Tongue (tissue), 2 donors: ENCODE results near the gene BACE1. TPM values are rescaled to one million over a fixed set of nuclear protein-coding genes. Genes with fewer than 3 reads are reported as not detected.

Experiments
- DNase-seq: peaks from one replicate; pipeline ENCODE4 v3.0.0-alpha.2; 2015
- total RNA-seq: library from RNA; depleted of rRNA; stranded (reverse); fragments of >200 nt; gene quantifications from one replicate; pipeline ENCODE4 v1.2.3, GENCODE V29; 2014

Gene BACE1
- total RNA-seq, 1 donor from 2014 or later = 29.1 TPM

DNA sequence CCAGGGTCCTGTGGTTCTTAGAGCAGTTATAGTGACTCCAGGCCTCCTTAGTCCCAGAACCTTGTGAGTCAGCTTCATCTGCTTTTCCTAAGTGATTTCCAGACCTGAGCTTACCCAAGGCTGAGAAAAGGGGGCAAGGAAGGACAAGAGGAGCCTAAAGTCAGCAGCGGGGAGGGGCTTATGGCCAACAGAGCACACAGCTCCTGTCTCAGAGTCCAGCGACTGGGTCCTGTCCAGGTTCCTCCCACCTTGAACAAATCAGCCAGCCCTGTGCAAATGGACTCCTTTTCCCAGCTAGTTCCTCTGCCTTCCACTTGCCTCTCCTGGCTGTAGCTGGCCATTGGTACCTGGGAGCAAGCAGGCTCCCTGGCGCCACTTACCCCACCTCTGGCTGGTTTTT lies 10.9 kb downstream of the BACE1 start:
- DNase-seq = no peak

DNA sequence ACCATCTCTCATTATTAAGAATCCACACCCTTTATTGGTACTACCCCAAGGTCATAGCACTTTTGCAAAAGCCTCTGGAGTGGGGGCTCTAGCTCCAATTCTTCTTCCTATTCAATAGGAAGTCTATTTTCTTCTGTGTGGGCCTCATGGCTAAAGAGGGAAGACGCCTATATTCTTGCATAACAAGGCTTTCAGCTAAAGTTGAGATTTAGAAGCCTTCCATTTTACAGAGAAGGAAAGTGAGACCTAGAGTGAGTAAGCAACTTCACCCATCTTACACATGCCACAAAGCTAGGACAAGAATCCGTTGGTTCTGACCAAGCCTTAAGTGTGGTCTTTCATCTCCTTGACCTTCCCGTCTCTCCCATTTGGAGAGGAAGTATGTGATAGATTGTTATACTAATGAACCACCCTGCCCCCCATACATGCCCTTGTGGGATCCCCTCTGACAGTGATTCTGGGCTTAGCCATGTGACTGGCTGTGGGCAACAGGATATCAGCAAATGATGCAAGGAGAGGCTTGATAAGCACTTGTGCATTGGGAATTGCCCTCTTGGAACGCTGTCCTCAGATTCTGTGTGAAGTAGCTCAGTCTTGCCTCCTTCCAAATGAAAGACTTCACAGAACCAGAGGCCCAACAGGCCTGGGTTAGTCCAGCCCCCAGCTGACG lies 12.3 kb downstream of the BACE1 start:
- no peak for DNase-seq

DNA sequence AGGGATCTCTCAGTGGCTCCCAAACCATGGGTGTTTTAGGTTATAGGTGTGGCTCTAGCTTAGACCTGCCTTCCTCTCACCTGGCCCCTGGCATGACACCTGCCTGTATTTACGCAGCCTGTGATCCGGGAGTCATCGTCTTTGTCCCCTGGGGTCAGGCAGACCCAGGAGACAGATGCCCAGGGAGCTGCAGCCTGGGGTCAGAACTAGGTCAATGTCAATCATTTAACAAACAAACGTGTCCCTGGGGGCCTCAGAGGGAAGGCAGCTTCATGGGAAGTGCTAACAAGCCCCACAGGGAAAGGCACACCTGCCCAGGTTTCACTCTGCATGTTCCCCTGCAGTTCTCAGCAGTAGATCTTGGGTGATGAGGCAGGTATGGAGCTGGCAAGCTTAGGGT lies 13.0 kb downstream of the BACE1 start:
- DNase-seq = no peak

DNA sequence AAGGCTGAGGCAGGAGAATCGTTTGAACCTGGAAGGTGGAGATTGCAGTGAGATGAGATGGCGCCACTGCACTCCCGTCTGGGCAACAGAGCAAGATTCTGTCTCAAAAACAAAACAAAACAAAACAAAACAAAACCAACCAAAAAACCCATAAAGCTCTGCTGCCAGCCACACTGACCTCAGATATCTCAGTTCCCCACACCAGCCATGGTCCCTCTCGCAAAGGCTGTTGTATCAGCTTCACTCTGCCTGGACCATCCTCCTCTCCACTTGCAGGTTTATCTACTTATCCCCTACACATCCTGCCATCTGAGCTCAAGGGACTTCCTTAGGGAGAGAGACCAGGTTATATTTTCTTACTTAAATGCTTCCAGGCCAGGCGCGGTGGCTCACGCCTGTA lies 13.8 kb downstream of the BACE1 start:
- no peak for DNase-seq

DNA sequence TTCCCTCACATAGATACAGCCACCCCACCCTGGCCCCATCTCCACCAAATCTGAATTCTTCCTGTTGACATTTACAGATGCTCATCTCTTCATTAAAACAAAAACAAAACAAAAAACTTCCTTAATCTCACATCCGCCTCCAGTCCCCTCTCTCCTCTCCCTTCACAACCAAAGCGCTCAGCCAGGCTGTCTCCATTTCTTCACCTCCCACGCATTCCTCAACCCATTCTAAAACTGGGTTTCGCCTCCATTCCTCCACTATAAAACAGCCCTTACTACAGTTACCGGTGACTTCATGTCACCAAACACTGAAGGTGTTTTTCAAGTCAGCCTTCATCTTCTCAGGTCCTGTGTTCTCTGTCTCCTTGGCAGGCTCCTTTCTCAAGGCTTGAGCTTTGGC lies 15.3 kb downstream of the BACE1 start:
- no peak for DNase-seq

DNA sequence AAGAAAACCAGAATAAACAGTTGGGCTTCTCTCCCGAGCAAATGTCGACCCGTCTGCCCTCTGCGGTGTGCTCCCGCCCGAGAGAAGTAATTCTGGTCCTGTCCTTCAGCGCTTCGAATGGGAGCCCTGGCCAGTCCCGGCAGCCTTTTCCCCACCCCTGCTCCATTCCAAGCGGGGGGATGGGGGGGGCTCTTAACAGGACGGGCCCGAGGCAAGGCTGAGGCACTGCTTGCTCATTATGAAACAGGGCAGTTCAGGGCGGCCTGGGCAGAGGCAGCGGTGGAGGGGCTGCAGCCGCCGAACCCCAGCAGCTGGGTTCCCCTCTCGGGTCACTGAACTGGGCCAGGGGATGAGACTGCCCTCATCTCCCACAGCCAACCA lies 15.8 kb downstream of the BACE1 start:
- DNase-seq = peak; percentile 54

DNA sequence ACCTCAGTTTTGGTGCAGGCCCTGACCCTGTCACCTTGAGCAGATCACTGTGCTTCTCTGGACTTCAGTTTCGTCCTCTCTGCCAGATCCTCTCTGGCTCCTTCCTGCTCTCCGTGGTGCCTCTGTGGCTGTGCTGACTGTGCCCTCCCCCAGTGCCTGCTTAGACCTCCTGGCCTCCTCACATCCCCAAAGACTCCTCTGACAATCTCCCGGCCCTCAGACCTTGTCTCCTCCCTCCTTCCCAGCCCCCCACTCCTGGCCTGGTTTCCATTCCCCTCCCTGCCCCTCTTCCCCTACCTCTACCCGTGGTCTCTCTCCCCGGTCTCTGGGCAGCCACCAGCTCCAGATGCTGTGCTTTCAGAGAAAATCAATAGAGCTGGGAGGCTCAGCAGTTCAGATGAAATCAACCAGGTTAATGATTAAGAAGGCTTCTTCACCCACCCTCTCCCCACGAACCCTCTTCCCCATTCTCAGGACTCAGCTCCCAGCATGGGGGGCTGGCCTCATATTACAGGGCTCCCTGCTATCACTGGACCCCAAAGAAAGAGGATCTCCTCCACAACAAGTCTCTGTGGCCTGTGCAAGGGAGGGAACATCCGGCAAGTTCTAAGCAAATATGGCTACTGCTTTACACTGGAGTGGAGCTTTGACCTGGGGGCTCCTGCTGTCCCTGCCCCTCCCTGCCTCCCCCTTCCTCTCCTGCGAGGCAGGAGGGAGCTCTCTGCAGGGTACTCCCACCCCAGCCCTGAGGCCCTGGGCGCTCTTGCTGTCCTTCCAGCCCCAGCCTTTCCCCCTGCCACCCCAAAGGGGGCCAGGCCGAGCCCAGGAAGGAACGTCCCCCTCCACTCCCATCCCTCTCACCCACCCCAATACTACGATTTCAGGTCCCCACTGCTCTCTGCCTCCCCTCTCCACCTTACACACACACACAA lies 16.4 kb downstream of the BACE1 start:
- no peak for DNase-seq

DNA sequence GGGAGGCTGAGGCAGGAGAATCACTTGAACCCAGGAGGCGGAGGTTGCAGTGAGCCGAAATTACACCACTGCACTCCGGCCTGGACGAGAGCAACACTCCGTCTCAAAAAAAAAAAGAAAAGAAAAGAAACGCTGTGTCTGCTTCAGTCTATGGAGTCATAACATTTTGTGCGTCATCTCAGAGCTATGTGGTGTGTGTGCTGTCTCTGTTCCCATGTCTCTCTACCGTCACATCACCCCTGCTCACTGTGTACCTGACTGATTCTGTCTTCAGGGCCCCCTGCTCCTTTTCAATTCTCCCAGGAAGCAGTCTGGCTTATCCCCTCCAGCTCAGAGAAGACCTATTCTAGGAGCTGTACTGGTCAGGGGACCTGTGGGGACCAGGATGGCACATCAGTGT lies 17.9 kb downstream of the BACE1 start:
- DNase-seq = no peak

DNA sequence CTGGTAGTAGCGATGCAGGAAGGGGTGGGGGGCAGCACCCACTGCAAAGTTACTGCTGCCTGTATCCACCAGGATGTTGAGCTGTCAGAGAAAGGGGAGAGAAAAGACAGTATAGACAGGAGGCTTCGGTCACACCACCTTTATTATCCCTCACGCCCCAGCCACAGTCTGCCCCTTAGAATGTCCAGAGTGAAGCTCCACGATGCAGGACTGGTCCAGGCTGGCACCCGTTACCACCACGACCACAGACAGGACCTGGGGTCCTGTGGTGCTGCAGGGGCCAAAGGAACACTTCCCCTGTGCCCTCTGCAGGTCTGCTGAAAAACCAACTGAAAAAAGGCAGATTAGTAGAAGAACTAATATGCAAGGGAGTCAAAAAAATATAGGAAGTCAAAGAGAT lies 19.2 kb downstream of the BACE1 start:
- no peak for DNase-seq

DNA sequence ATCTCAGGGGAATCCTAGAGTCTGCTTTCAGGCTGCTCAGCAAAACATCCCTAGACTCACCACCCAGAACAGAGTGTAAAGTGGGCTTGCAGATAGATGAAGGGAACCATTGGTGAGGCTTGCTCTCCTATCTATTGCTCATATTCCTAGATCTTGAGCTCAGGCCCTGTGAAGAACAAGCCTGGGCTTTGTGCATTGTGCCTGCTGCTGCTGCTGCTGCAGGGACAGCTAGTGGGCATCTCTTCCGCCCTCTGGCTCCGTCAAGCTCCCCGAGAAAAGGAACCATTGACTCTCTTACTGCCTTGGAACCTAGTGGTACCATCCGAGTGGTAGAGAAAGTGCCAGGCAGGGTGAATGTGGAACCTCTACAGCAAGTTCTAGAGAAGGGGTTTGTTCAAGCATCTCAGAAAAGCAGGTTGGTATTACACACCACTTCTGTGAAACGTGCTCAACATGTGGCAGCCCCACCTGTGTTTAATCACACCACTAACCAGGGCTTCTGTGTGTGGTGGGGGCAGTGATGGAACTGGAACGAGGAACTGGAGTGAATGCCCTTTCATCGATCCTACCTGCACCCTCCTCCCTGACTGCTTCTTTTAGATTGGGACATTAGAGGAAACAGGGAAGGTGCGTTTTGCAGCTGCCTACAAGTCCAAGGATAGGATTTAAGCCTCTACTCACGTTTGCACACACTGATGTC lies 20.5 kb downstream of the BACE1 start:
- DNase-seq = no peak

DNA sequence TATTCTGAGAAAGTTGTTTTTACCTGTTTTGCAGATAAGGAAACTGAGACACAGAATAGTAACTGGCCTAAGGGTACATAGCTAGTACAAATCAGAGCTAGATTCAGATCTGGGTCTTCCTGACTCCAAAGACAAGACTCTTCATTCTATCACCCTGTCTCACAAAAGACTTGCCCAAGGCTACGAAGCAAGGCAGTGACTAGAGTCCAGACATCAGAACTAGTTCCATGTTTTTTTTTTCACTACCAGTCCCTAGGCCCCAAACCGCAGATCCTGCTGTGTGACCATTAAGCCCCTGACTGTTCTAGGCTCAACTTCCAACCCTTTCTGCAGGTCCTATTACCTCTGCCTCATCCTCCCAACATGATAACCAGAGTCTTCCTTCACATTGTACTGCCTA lies 23.4 kb downstream of the BACE1 start:
- no peak for DNase-seq

DNA sequence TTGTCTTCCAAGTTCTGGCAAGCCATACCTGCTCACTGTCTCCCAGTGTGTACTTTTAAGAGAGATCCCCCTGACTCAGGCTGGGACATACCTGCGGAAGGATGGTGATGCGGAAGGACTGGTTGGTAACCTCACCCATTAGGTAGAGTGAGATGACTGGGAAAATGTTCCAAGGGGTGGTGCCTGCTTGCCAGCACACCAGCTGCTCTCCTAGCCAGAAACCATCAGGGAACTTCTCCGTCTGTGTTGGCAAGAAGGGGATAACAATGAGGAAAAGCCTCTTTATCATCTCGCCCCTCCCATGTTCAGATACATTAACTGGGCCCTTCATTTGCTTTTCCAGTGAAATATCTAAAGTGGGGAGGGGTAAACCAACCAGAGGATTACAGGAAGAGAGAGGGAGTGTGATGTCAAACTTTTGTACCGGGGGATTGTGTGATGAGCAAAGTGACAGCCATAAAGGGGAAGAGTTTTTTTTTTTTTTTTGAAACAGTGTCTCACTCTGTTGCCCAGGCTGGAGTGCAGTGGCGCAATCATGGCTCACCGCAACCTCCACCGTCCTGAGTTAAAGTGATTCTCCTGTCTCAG lies 25.2 kb downstream of the BACE1 start, which contains the start of gene BACE1-AS:
TSS of gene BACE1-AS (plus strand) at position 538 of the 588 bp plus-strand sequence.
- DNase-seq = no peak

DNA sequence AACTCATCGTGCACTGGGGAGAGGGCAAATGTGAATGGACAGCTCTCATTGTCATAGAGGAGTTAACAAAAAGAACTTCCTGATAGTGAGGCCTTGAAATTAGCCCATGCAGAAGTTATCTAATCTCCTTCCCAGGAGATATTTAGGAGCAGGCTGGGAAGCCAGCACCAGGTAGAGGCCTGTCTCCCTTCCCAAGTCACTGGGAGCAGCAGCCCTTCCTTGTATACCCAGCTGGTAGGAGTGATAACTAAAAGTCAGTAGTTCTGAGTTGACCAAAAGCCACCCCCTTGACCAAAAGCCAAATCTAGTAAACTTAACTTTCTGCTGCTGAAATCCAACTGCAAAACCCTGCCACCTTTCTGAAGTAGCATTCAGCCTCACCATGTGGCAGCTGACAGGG lies 26.3 kb downstream of the BACE1 start:
- no peak for DNase-seq

DNA sequence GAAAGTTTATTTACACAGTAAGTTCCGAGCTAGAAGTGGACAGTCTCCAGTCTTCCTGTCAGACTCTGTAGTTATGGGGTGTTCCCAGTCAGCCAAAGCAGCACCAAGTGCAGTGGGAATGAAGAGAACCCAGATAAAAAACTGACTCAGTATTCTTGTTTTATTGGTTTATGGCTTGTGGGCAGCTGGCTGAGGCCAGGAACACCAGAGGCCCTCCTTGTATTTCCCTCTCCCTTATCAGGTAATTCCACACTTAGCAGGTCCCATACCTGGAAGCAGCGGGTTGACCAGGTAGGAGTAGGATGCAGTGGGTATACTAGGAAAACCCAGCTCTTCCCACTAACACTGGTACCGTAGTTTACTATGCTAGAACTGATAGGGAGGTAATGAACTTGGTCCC lies 28.4 kb downstream of the BACE1 start:
- DNase-seq = no peak

DNA sequence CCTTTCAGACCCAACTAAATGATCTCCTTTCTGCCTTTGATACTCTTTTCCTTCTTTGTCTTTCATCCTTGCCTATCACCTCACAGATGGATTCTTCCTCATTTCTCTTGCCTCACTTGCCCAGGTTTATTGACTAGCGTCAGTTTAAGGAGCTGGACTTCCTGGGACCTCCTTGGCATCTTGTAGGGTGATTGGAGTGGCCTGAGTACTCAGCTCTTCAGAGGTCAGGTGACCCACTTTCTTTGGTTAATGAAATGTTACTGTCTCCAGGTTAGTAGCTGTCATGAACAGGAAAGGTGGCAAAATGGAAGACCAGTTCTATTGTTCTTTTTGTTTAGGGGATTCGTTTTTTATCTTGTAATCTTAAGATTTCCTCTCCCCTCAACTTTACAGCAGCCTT lies 29.5 kb downstream of the BACE1 start:
- no peak for DNase-seq

DNA sequence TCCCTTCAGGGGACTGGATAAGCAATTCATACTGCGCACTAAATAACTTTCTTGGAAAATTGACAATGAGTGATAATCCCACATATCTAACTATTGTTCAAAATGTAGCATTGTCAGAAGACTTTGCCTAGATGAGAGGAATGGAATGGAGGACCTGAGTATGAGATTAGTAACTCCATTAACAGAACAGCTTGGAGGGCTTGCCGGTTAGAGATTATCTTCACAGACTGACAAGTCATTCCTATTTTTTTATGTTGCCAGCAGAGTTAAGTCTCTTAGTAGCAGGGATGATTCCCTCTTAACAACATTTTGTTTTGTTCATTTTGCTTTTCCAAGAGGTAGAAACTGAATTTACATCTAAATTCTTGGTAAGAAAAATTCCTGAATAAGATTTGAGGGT lies 32.0 kb downstream of the BACE1 start:
- DNase-seq = no peak

DNA sequence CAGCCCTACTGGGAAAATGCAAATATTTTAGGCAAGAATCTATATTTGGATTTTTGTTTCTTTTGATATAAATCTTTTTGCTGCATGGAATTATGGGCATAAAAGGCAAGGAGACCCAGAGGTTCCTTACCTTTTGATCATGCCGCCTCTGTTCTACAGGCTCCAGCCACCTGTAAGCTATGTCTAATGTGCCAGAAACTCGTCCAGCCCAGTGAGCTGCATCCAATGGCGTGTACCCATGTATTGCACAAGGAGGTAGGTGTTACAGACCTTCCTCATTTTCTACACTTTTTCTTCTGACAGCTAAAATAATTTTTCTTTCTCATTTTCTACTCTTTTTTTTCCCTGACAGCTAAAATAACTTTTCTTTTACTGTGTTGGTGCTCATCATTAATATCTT lies 33.1 kb downstream of the BACE1 start:
- DNase-seq = no peak

DNA sequence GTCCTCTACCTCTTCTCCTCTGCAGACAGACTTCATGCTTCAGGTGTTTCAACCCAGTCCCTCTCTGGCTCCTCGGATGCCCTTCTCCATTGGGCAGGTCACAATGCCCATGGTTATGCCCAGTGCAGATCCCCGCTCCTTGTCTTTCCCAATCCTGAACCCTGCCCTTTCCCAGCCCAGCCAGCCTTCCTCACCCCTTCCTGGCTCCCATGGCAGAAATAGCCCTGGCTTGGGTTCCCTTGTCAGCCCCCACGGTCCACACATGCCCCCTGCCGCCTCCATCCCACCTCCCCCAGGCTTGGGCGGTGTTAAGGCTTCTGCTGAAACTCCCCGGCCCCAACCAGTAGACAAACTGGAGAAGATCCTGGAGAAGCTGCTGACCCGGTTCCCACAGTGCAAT lies 34.2 kb downstream of the BACE1 start:
- no peak for DNase-seq

DNA sequence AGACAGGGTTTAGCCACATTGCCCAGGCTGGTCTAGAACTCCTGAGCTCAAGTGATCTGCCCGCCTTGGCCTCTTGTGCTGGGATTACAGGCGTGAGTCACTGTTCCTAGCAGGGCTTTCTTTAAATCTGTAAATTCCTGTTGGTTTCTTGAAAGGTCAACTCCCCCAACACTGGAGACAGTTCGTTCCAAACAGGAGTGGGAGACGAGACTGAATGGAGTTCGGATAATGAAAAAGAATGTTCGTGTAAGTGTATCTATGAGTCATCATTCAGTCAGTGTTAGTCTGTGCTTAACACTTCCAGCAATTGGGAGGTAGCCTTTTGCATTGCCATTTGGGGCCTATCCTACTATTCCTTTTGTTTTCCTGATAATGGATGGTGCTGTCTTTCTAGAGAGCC lies 34.9 kb downstream of the BACE1 start:
- DNase-seq = no peak

DNA sequence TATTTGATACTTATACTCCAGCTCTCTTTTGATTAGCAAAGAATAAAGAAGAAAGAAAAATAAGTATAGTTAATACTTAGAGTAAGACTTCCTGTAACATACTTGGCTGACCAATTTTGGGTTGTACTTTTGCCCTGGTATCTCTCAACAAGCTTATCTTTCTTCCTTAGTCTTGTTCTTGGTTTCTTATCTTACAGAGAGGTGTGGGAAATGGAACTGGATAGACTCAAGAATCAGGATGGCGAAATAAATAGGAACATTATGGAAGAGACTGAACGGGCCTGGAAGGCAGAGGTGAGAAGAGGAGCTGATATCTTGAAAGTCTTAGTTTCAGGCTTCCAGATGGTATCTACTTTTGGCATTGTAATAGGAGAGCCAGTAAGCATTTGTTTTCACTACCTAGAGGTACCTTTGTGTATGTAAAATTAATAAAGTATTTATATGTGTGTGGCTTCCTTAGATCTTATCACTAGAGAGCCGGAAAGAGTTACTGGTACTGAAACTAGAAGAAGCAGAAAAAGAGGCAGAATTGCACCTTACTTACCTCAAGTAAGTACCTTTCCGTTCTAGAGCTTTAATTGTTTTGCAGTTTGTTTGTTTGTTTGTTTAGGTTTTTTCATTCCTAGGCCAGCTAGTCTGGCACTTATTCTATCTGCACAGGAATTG lies 36.2 kb downstream of the BACE1 start:
- no peak for DNase-seq

DNA sequence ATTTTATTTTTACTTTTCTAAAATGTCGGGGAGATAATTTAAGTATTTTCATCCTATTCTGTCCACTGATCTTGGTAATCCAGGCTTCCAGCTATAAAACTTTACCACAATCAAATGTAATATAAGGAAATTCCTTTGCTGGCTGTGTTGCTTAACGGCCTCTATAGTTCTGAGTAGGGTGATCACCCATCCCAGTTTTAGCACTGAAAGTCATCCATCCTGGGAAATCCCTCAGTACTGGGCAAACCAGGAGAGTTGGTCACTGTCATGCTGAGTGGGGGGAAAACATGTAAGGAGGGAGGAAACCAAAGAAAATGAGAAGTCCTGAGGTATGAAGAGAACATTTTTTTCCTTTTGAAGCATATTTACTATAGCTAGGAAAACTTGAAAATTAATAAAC lies 37.7 kb downstream of the BACE1 start:
- DNase-seq = no peak
